WTC11 (cell line): Measurements from ENCODE around the gene ACSF3. TPM values are rescaled to one million over a fixed set of nuclear protein-coding genes. Genes with fewer than 3 reads are reported as not detected.

ENCODE experiments used
- ATAC-seq: fragments of 200-7000 bp; cut with Tn5 transposase; 2 replicates; pipeline ENCODE4 v1.10.0; 2021; ENCODE audit warnings: mild to moderate bottlenecking, moderate library complexity
- CTCF ChIA-PET: fragments of 300-600 bp; sonication (Branson Sonifier 250); formaldehyde crosslinking; loops from one replicate; lab custom pipeline; 2021; ENCODE audit warnings: antibody characterized with exemption; lab: Charles Lee
- POLR2A ChIA-PET: fragments of 350-600 bp; sonication (Branson Sonifier 250); formaldehyde crosslinking; loops from one replicate; lab custom pipeline; 2021; ENCODE audit warnings: antibody characterized with exemption; lab: Charles Lee
- DNase-seq: peaks from one replicate; pipeline ENCODE4 v3.0.0; 2021; ENCODE audit warnings: low spot score
- H3K27ac Mint-ChIP-seq: 2 replicates; pipeline ENCODE4 v1.8.0; 2021; ENCODE audit warnings: mixed read lengths
- H3K27me3 Mint-ChIP-seq: 2 replicates; pipeline ENCODE4 v1.8.0; 2021; ENCODE audit warnings: low read depth, mild to moderate bottlenecking, moderate library complexity, mixed read lengths
- H3K36me3 Mint-ChIP-seq: 2 replicates; pipeline ENCODE4 v1.8.0; 2021; ENCODE audit warnings: mixed read lengths
- H3K4me1 Mint-ChIP-seq: 2 replicates; pipeline ENCODE4 v1.8.0; 2022; ENCODE audit warnings: mixed read lengths
- H3K4me3 Mint-ChIP-seq: 2 replicates; pipeline ENCODE4 v1.8.0; 2021; ENCODE audit warnings: mild to moderate bottlenecking, moderate library complexity, mixed read lengths
- H3K9me3 Mint-ChIP-seq: 2 replicates; pipeline ENCODE4 v1.8.0; 2021; ENCODE audit warnings: mixed read lengths
- CDX4 ChIP-seq: fragments of 250-450 bp; sonication (Bioruptor Pico); IDR thresholded peaks from 2 replicates; pipeline ENCODE4 v1.9.0; 2021; ENCODE audit warnings: moderate library complexity, mild to moderate bottlenecking, inconsistent platforms, borderline replicate concordance
- ELF4 ChIP-seq: sonication (generic); formaldehyde crosslinking; IDR thresholded peaks from 2 replicates; pipeline ENCODE4 v1.8.1; 2022; ENCODE audit warnings: low read depth, mild to moderate bottlenecking, moderate library complexity, missing genetic modification reagents
- EMX1 ChIP-seq: fragments of 250-450 bp; sonication (Bioruptor Pico); IDR thresholded peaks from 2 replicates; pipeline ENCODE4 v1.8.0; 2021; ENCODE audit warnings: mild to moderate bottlenecking
- FOXJ3 ChIP-seq: sonication (generic); formaldehyde crosslinking; IDR thresholded peaks from 2 replicates; pipeline ENCODE4 v1.9.0; 2021; ENCODE audit warnings: missing genetic modification reagents, mild to moderate bottlenecking, borderline replicate concordance
- IRF1 ChIP-seq: sonication (generic); formaldehyde crosslinking; IDR thresholded peaks from 2 replicates; pipeline ENCODE4 v1.8.0; 2023; ENCODE audit warnings: missing genetic modification reagents
- JAZF1 ChIP-seq: fragments of 250-450 bp; sonication (Bioruptor Pico); IDR thresholded peaks from 2 replicates; pipeline ENCODE4 v1.9.0; 2021; ENCODE audit warnings: moderate library complexity, mild to moderate bottlenecking, inconsistent platforms
- JUN ChIP-seq: sonication (generic); formaldehyde crosslinking; IDR thresholded peaks from 2 replicates; pipeline ENCODE4 v1.8.0; 2023; ENCODE audit warnings: mild to moderate bottlenecking, missing genetic modification reagents
- MLX ChIP-seq: sonication (generic); formaldehyde crosslinking; IDR thresholded peaks from 2 replicates; pipeline ENCODE4 v1.8.1; 2023; ENCODE audit warnings: mild to moderate bottlenecking, missing genetic modification reagents, moderate library complexity
- MYBL2 ChIP-seq: sonication (generic); formaldehyde crosslinking; IDR thresholded peaks from 2 replicates; pipeline ENCODE4 v1.8.1; 2023; ENCODE audit warnings: mild to moderate bottlenecking, moderate library complexity, missing genetic modification reagents
- SMAD4 ChIP-seq: sonication (generic); formaldehyde crosslinking; IDR thresholded peaks from 2 replicates; pipeline ENCODE4 v1.8.0; 2022; ENCODE audit warnings: mild to moderate bottlenecking, missing genetic modification reagents
- SOX15 ChIP-seq: fragments of 250-450 bp; sonication (Bioruptor Pico); IDR thresholded peaks from 2 replicates; pipeline ENCODE4 v1.9.0; 2021; ENCODE audit warnings: mild to moderate bottlenecking
- STAT6 ChIP-seq: sonication (generic); formaldehyde crosslinking; conservative IDR thresholded peaks from 2 replicates; pipeline ENCODE4 v1.8.1; 2023; ENCODE audit warnings: mild to moderate bottlenecking, low read depth, missing genetic modification reagents, moderate library complexity
- TEAD1 ChIP-seq: sonication (generic); formaldehyde crosslinking; IDR thresholded peaks from 2 replicates; pipeline ENCODE4 v1.8.0; 2022; ENCODE audit warnings: mild to moderate bottlenecking, missing genetic modification reagents
- TP53 ChIP-seq: sonication (generic); formaldehyde crosslinking; IDR thresholded peaks from 2 replicates; pipeline ENCODE4 v1.8.1; 2023; ENCODE audit warnings: mild to moderate bottlenecking, missing genetic modification reagents
- ZNF281 ChIP-seq: sonication (generic); formaldehyde crosslinking; IDR thresholded peaks from 2 replicates; pipeline ENCODE4 v1.8.0; 2023; ENCODE audit warnings: mild to moderate bottlenecking, missing genetic modification reagents
- ZNF317 ChIP-seq: sonication (generic); formaldehyde crosslinking; IDR thresholded peaks from 2 replicates; pipeline ENCODE4 v1.8.1; 2023; ENCODE audit warnings: low read depth, mild to moderate bottlenecking, moderate library complexity, missing genetic modification reagents, borderline replicate concordance
- ZNF396 ChIP-seq: fragments of 250-450 bp; sonication (Bioruptor Pico); IDR thresholded peaks from 2 replicates; pipeline ENCODE4 v1.8.0; 2021; ENCODE audit warnings: mild to moderate bottlenecking, moderate library complexity, borderline replicate concordance
- ZNF416 ChIP-seq: fragments of 250-450 bp; sonication (Bioruptor Pico); IDR thresholded peaks from 2 replicates; pipeline ENCODE4 v1.9.0; 2021; ENCODE audit warnings: mild to moderate bottlenecking, inconsistent platforms
- total RNA-seq: library from RNA; stranded (reverse); gene quantifications from 3 replicates; pipeline ENCODE4 v1.2.3, GENCODE V29; 2021

Gene ACSF3
- total RNA-seq, 1 experiment from 2014 or later, result 22.9 TPM

- Mint-ChIP-seq H3K9me3 (no peaks in the 10 kb centered on the region), H3K4me1 (peaks cover 12% of the 10 kb centered on the region), H3K4me3 (no peak overlapping the region), H3K27ac (no peak overlapping the region), H3K36me3 (no peaks in the 10 kb centered on the region)
- DNase-seq (peak; percentile 49), ATAC-seq (no peak)
- no peak for TF ChIP-seq MYBL2 (CRISPR knock-in tag)
- no peak for TF ChIP-seq ZNF396
- TF ChIP-seq ZNF281, result no peak
- no peak for TF ChIP-seq SMAD4 (CRISPR knock-in tag)
- TF ChIP-seq ELF4 (CRISPR knock-in tag), result no peak
- no peak for TF ChIP-seq ZNF416 (CRISPR knock-in tag)
- no peak for TF ChIP-seq MLX (CRISPR knock-in tag)
- TF ChIP-seq TEAD1 (CRISPR knock-in tag), result no peak
- TF ChIP-seq IRF1 (CRISPR knock-in tag), result no peak
- TF ChIP-seq TP53, result no peak
- no peak for TF ChIP-seq EMX1 (CRISPR knock-in tag)
- TF ChIP-seq SOX15 (CRISPR knock-in tag), result no peak
- no peak for TF ChIP-seq JUN (CRISPR knock-in tag)
- no peak for TF ChIP-seq FOXJ3 (CRISPR knock-in tag)
- no peak for TF ChIP-seq ZNF317 (CRISPR knock-in tag)
- no peak for TF ChIP-seq JAZF1 (CRISPR knock-in tag)
- TF ChIP-seq STAT6 (CRISPR knock-in tag), result no peak
- TF ChIP-seq, all 79 proteins: peak for 0
- POLR2A ChIA-PET, result interaction anchor here (1.6 kb wide), 1 partner anchor 25 kb away, joined by 4 read pairs; no protein-coding TSS in a partner anchor
- peaks cover 6% of the 10 kb centered on the region; the same call in 1 of the 2 replicates for H3K27me3 Mint-ChIP-seq
- CTCF ChIA-PET, result interaction anchor here (1.0 to 2.8 kb wide), 8 partner anchors 10 to 437 kb away, joined by 3 to 14 read pairs (median 5); partner anchors contain the start of gene APRT
Measured at GRCh38 chr16:89174055-89174827, 80.6 kb downstream of the ACSF3 start.

GRCh38 chr16:89174877-89175276, 81.2 kb downstream of the ACSF3 start:
- no peaks in the 10 kb centered on the region for H3K36me3 Mint-ChIP-seq

More at GRCh38 chr16:89174877-89175276, 81.2 kb downstream of the ACSF3 start:
- Mint-ChIP-seq H3K9me3 (no peaks in the 10 kb centered on the region), H3K27me3 (peaks cover 6% of the 10 kb centered on the region; the same call in 1 of the 2 replicates), H3K4me3 (no peak overlapping the region), H3K4me1 (peaks cover 12% of the 10 kb centered on the region), H3K27ac (no peak overlapping the region)
- TF ChIP-seq CDX4 (CRISPR knock-in tag), result no peak
- no peak for TF ChIP-seq ELF4 (CRISPR knock-in tag)
- ATAC-seq, result no peak
- no peak for DNase-seq
- CTCF ChIA-PET, result interaction anchor here (0.5 to 2.8 kb wide), 5 partner anchors 9 to 438 kb away, joined by 3 to 9 read pairs (median 4); no protein-coding TSS in a partner anchor
- POLR2A ChIA-PET, result no interaction called here
